Sigmoid colon (tissue), 7 donors: Measurements from ENCODE around the gene LRRC8B. TPM values are rescaled to one million over a fixed set of nuclear protein-coding genes. Genes with fewer than 3 reads are reported as not detected.

Source experiments
- DNase-seq: peaks from one replicate; pipeline ENCODE4 v3.0.0-alpha.2; 2019
- H3K27ac ChIP-seq, 4 donors: fragments of 200-600 bp; sonication (generic); one replicate each; pipeline ENCODE4 v1.5.1; 2016 to 2019; ENCODE audit warnings: mild to moderate bottlenecking in 1 of 4
- H3K27me3 ChIP-seq, 3 donors: fragments of 200-600 bp; sonication (generic); one replicate each; pipeline ENCODE4 v1.5.1; 2019; ENCODE audit warnings: mild to moderate bottlenecking in 1 of 3
- H3K36me3 ChIP-seq, 4 donors: fragments of 200-600 bp; sonication (generic); one replicate each; pipeline ENCODE4 v1.5.1; 2016 to 2019
- H3K4me1 ChIP-seq, 4 donors: fragments of 200-600 bp; sonication (generic); one replicate each; pipeline ENCODE4 v1.5.1; 2017 to 2019
- H3K4me3 ChIP-seq, 4 donors: fragments of 200-600 bp; sonication (generic); one replicate each; pipeline ENCODE4 v1.5.1; 2017 to 2019; ENCODE audit warnings: mild to moderate bottlenecking in 2 of 4, moderate library complexity in 1 of 4
- H3K9me3 ChIP-seq, 4 donors: fragments of 200-600 bp in 3 of 4; sonication (generic) in 3 of 4; one replicate each; pipeline versions ENCODE4 v1.5.1 to v1.6.1; 2013 to 2019
- EP300 ChIP-seq, 4 donors: sonication (generic); formaldehyde crosslinking; IDR thresholded peaks; one replicate each; pipeline ENCODE4 v1.6.1; 2017; ENCODE audit warnings: antibody characterized with exemption in 4 of 4
- POLR2A ChIP-seq, 2 donors: fragments of 450-650 bp; IDR thresholded peaks; one replicate each; pipeline ENCODE4 v1.6.1; 2016; ENCODE audit warnings: antibody characterized with exemption in 2 of 2, mild to moderate bottlenecking in 2 of 2, moderate library complexity in 2 of 2
- POLR2AphosphoS5 ChIP-seq, 4 donors: sonication (generic); formaldehyde crosslinking; IDR thresholded peaks; one replicate each; pipeline ENCODE4 v1.6.1; 2017; ENCODE audit warnings: antibody characterized with exemption in 4 of 4
- WGBS, 2 donors: extraction: QIAGEN DNeasy Blood & Tissue Kit; methylation state at CpG; one replicate each; pipeline ENCODE4 v1.1.7; 2013; 5-methylcytosine and 5-hydroxymethylcytosine counted together
- intact Hi-C: fragments of 100-400 bp; cut with DNase I; formaldehyde crosslinking; loops from one replicate; pipeline ENCODE4 v1.15.1; 2023
- polyA plus RNA-seq, 3 donors: library from polyadenylated mRNA; stranded (reverse); fragments of 200-250 nt; gene quantifications; one replicate each; pipeline ENCODE4 v1.2.3, GENCODE V29; 2013
- total RNA-seq, 4 donors: library from RNA; depleted of rRNA; stranded (reverse); fragments of >200 nt; gene quantifications; one replicate each; pipeline ENCODE4 v1.1.0, GENCODE V29; 2016
- TF ChIP-seq, protein P1 (sequence below), 4 experiments: fragments of 450-650 bp in 3 of 4; fragments of 200-600 bp in 1 of 4; IDR thresholded peaks; one replicate each; pipeline ENCODE4 v1.5.1; 2016 to 2019; ENCODE audit warnings: antibody characterized with exemption in 4 of 4, mild to moderate bottlenecking in 3 of 4, moderate library complexity in 2 of 4
- donor health status: healthy with polysubstance abuse.
- donor health status: Bipolar disorder and iron deficiency.
- donor health status: healthy.

LRRC8B gene
- total and polyA plus RNA-seq, 7 donors: 1.8 to 9.8 (median 4.1) TPM

DNA sequence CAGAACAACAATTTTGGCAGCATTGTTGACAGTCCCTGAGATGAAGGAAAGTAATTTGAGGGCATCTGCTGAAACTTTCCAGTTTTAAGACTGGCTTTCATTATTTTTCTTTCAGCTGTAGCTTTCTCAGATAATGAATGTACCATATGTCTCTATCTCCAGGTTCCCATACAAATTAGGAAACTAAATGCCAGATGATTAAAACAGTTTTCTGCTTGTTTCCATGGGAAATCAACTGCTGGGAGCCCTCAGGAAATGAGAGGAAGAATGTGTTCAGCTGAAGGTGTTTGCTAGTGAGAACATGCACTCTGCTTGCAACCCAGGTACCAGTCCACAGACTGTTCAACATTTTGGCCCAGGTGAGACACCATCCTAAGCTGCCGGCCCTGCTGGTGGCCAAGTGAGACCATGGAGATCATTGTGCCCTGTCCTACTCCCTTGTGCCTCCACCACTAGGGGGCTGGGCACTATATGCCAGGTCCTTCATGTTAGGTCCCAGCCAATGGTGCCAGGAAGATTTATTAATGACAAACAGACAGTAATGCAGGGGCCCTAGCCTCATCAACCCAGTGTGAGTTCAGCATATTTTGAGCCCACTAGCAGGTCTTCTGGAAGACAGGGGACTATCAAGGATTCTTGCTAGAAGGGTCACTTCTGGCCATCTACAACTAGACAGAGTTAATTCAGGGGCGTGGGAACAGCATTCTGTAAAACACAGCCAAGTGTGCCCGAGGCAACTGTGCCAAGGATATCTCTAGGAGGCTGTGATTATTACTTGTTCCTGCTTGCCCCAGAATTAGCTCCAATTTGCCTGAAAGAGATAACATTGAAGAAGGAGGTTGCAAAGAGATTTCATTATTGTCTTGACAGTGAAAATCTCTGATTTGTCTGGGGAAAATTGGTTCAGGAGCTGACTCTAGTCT lies 91.3 kb downstream of the LRRC8B start:
- no peaks in the 10 kb centered on the region for H3K27me3 ChIP-seq
- H3K9me3 ChIP-seq: no peaks in the 10 kb centered on the region
- no peaks in the 10 kb centered on the region for H3K4me1 ChIP-seq
- no peaks in the 10 kb centered on the region for H3K36me3 ChIP-seq
- H3K4me3 ChIP-seq: no peak overlapping the region
- TF ChIP-seq, protein P1, sequence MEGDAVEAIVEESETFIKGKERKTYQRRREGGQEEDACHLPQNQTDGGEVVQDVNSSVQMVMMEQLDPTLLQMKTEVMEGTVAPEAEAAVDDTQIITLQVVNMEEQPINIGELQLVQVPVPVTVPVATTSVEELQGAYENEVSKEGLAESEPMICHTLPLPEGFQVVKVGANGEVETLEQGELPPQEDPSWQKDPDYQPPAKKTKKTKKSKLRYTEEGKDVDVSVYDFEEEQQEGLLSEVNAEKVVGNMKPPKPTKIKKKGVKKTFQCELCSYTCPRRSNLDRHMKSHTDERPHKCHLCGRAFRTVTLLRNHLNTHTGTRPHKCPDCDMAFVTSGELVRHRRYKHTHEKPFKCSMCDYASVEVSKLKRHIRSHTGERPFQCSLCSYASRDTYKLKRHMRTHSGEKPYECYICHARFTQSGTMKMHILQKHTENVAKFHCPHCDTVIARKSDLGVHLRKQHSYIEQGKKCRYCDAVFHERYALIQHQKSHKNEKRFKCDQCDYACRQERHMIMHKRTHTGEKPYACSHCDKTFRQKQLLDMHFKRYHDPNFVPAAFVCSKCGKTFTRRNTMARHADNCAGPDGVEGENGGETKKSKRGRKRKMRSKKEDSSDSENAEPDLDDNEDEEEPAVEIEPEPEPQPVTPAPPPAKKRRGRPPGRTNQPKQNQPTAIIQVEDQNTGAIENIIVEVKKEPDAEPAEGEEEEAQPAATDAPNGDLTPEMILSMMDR (IDR thresholded peaks at IDR 0.05): no peak
- TF ChIP-seq POLR2AphosphoS5 (IDR thresholded peaks at IDR 0.05) (no peak), POLR2A (IDR thresholded peaks at IDR 0.05) (no peak), EP300 (IDR thresholded peaks at IDR 0.05) (no peak)
- intact Hi-C loops: no loop called here
- no peak overlapping the region for H3K27ac ChIP-seq
- 88 to 94% methylated on average over 3 of the region's 3 CpGs for WGBS, 2 donors
- DNase-seq: no peak

- H3K27me3 ChIP-seq: no peaks in the 10 kb centered on the region
- no peaks in the 10 kb centered on the region for H3K9me3 ChIP-seq
- no peaks in the 10 kb centered on the region for H3K4me1 ChIP-seq
- TF ChIP-seq POLR2AphosphoS5 (IDR thresholded peaks at IDR 0.05) (no peak), EP300 (IDR thresholded peaks at IDR 0.05) (no peak), POLR2A (IDR thresholded peaks at IDR 0.05) (no peak)
- TF ChIP-seq, protein P1 (IDR thresholded peaks at IDR 0.05): no peak
- H3K4me3 ChIP-seq: no peak overlapping the region
- WGBS, 2 donors: 92 to 96% methylated on average over 2 of the region's 2 CpGs
- intact Hi-C loops: no loop called here
- no peaks in the 10 kb centered on the region for H3K36me3 ChIP-seq
- H3K27ac ChIP-seq: no peak overlapping the region
- DNase-seq: no peak
These were observed 92.4 kb downstream of the LRRC8B start for GRCh38 chr1:89616844-89617627.

GRCh38 chr1:89620664-89621063 lies 96.0 kb downstream of the LRRC8B start:
- DNase-seq: no peak
- Histone ChIP-seq H3K4me1 (no peaks in the 10 kb centered on the region), H3K27me3 (no peaks in the 10 kb centered on the region), H3K27ac (no peak overlapping the region), H3K4me3 (no peak overlapping the region), H3K36me3 (no peaks in the 10 kb centered on the region), H3K9me3 (no peaks in the 10 kb centered on the region)
- 88 to 94% methylated on average over 3 of the region's 3 CpGs for WGBS, 2 donors
- intact Hi-C loops: no loop called here
- TF ChIP-seq, protein P1 (IDR thresholded peaks at IDR 0.05): no peak
- TF ChIP-seq POLR2A (IDR thresholded peaks at IDR 0.05): no peak
- TF ChIP-seq EP300 (IDR thresholded peaks at IDR 0.05): no peak
- TF ChIP-seq POLR2AphosphoS5 (IDR thresholded peaks at IDR 0.05): no peak

- Histone ChIP-seq H3K36me3 (no peaks in the 10 kb centered on the region), H3K27me3 (no peaks in the 10 kb centered on the region), H3K27ac (no peak overlapping the region), H3K9me3 (no peaks in the 10 kb centered on the region), H3K4me1 (no peaks in the 10 kb centered on the region), H3K4me3 (no peak overlapping the region)
- TF ChIP-seq EP300 (IDR thresholded peaks at IDR 0.05) (no peak), POLR2A (IDR thresholded peaks at IDR 0.05) (no peak)
- TF ChIP-seq, protein P1 (IDR thresholded peaks at IDR 0.05): no peak
- intact Hi-C loops: no loop called here
- 70 to 85% methylated on average over 3 of the region's 3 CpGs for WGBS, 2 donors
- DNase-seq: no peak
These were observed 98.3 kb downstream of the LRRC8B start for GRCh38 chr1:89622895-89623294.
